GM13977 (cell line): ENCODE results near the gene RNF149.

ENCODE experiments used
- DNase-seq: peaks from one replicate; pipeline ENCODE4 v3.0.0; 2012; ENCODE audit warnings: low spot score
- CTCF ChIP-seq: IDR thresholded peaks from 2 replicates; pipeline ENCODE4 v1.5.1; 2012; ENCODE audit warnings: mild to moderate bottlenecking, control low read depth; ENCODE audit not compliant: insufficient read depth; ENCODE audit errors: extremely low read depth, missing control alignments
- in situ Hi-C: fragments of 300-500 bp; cut with MboI; formaldehyde crosslinking; loops from one replicate; pipeline ENCODE4 v1.12.0; 2022; ENCODE audit warnings: low sequenced_read_pairs, low pct_unique_long_range_greater_than_20kb, mixed read lengths, inconsistent platforms; ENCODE audit not compliant: unreplicated experiment

RNF149 gene

GRCh38 chr2:101311696-101312017 is 3.2 kb upstream of the RNF149 start:
- in situ Hi-C loops: no loop called here
- TF ChIP-seq CTCF: no peak
- no peak for DNase-seq

GRCh38 chr2:101310834-101311695 is 2.6 kb upstream of the RNF149 start:
- DNase-seq: no peak
- no peak for TF ChIP-seq CTCF
- in situ Hi-C loops: no loop called here

- no peak for TF ChIP-seq CTCF
- in situ Hi-C loops: no loop called here
- DNase-seq: no peak
Observed at GRCh38 chr2:101310090-101310833, 1.8 kb upstream of the RNF149 start.

GRCh38 chr2:101307950-101308431 is 510 bp downstream of the RNF149 start:
- in situ Hi-C loops: no loop called here
- TF ChIP-seq CTCF: no peak
- DNase-seq: peak; percentile 58

- no peak for TF ChIP-seq CTCF
- in situ Hi-C loops: no loop called here
- DNase-seq: peak; percentile 34
Observed at GRCh38 chr2:101307503-101307902, 998 bp downstream of the RNF149 start.

GRCh38 chr2:101306410-101306809 is 2.1 kb downstream of the RNF149 start:
- TF ChIP-seq CTCF: no peak
- DNase-seq: no peak
- in situ Hi-C loops: no loop called here
